Smooth muscle cell (in vitro differentiated cells): ENCODE results near the gene OR2A2. TPM values are rescaled to one million over a fixed set of nuclear protein-coding genes. Genes with fewer than 3 reads are reported as not detected.

Source experiments
- DNase-seq: peaks from one replicate; lab custom pipeline; 2025; ENCODE audit not compliant: unreplicated experiment; lab: John Stamatoyannopoulos, UW
- H2AFZ ChIP-seq: fragments of 200-600 bp; sonication (generic); 2 replicates; pipeline ENCODE4 v1.6.0; 2016; ENCODE audit warnings: antibody characterized with exemption, low read depth, mild to moderate bottlenecking
- H3F3A ChIP-seq: fragments of 200-600 bp; sonication (generic); 2 replicates; pipeline ENCODE4 v1.6.0; 2017; ENCODE audit warnings: antibody characterized with exemption, low read depth
- H3K27ac ChIP-seq: fragments of 200-600 bp; sonication (generic); 2 replicates; pipeline ENCODE4 v1.5.1; 2016; ENCODE audit warnings: low read depth, mild to moderate bottlenecking
- H3K27me3 ChIP-seq: fragments of 200-600 bp; sonication (generic); 2 replicates; pipeline ENCODE4 v1.6.1; 2016; ENCODE audit warnings: low read depth, mild to moderate bottlenecking
- H3K36me3 ChIP-seq: fragments of 200-600 bp; sonication (generic); 2 replicates; pipeline ENCODE4 v1.5.1; 2016; ENCODE audit warnings: low read depth
- H3K4me1 ChIP-seq: fragments of 200-600 bp; sonication (generic); 2 replicates; pipeline ENCODE4 v1.5.1; 2016; ENCODE audit warnings: low read depth
- H3K4me2 ChIP-seq: fragments of 200-600 bp; sonication (generic); 2 replicates; pipeline ENCODE4 v1.6.0; 2016; ENCODE audit warnings: mild to moderate bottlenecking
- H3K4me3 ChIP-seq: fragments of 200-600 bp; sonication (generic); 2 replicates; pipeline ENCODE4 v1.5.1; 2016; ENCODE audit warnings: mild to moderate bottlenecking
- H3K79me2 ChIP-seq: fragments of 200-600 bp; sonication (generic); 2 replicates; pipeline ENCODE4 v1.6.0; 2016; ENCODE audit warnings: low read depth, mild to moderate bottlenecking
- H3K9ac ChIP-seq: fragments of 200-600 bp; sonication (generic); 2 replicates; pipeline ENCODE4 v1.6.0; 2016; ENCODE audit warnings: low read depth
- H3K9me3 ChIP-seq: fragments of 200-600 bp; sonication (generic); replicated peaks from 2 replicates; pipeline ENCODE4 v1.5.1; 2016; ENCODE audit warnings: low read depth
- H4K20me1 ChIP-seq: fragments of 200-600 bp; sonication (generic); 2 replicates; pipeline ENCODE4 v1.6.0; 2016; ENCODE audit warnings: low read depth
- CTCF ChIP-seq: fragments of 200-600 bp; sonication (generic); IDR thresholded peaks from 2 replicates; pipeline ENCODE4 v1.5.1; 2017; ENCODE audit warnings: borderline replicate concordance, mild to moderate bottlenecking, antibody characterized with exemption; ENCODE audit not compliant: insufficient read depth, poor library complexity, severe bottlenecking
- WGBS: methylation state at CpG from one replicate; pipeline ENCODE4 v1.1.7; 2016; ENCODE audit warnings: low lambda C conversion rate; 5-methylcytosine and 5-hydroxymethylcytosine counted together
- polyA plus RNA-seq: library from polyadenylated mRNA; unstranded; fragments of >200 nt; fragmentation: Nextera tagmentation; extraction: Ambion mirVana; gene quantifications from 2 replicates; pipeline ENCODE4 v1.2.1, GENCODE V29; 2016
- total RNA-seq: library from RNA; depleted of rRNA; stranded (reverse); fragments of >200 nt; gene quantifications from 2 replicates; pipeline ENCODE4 v1.2.3, GENCODE V29; 2014

The OR2A2 gene
- total and polyA plus RNA-seq, 2 experiments from 2014 or later = not detected

GRCh38 chr7:144090667-144091066 lies 18.7 kb upstream of the OR2A2 start:
- Histone ChIP-seq H3K36me3 (no peaks in the 10 kb centered on the region), H3K4me1 (no peaks in the 10 kb centered on the region), H2AFZ (no peak overlapping the region), H3K4me2 (no peak overlapping the region), H3K27ac (no peak overlapping the region), H3F3A (no peaks in the 10 kb centered on the region), H4K20me1 (no peaks in the 10 kb centered on the region), H3K4me3 (no peak overlapping the region), H3K9me3 (no peaks in the 10 kb centered on the region), H3K9ac (no peak overlapping the region), H3K27me3 (no peaks in the 10 kb centered on the region), H3K79me2 (no peaks in the 10 kb centered on the region)
- WGBS = 92% methylated on average over 3 of the region's 3 CpGs
- no peak for DNase-seq
- no peak for TF ChIP-seq CTCF

GRCh38 chr7:144098776-144099175 lies 10.6 kb upstream of the OR2A2 start:
- H2AFZ ChIP-seq = no peak overlapping the region
- no peak for TF ChIP-seq CTCF
- no peaks in the 10 kb centered on the region for H3K36me3 ChIP-seq
- no peak overlapping the region for H3K4me2 ChIP-seq
- no peaks in the 10 kb centered on the region for H3K4me1 ChIP-seq
- H4K20me1 ChIP-seq = no peaks in the 10 kb centered on the region
- H3K9me3 ChIP-seq = no peaks in the 10 kb centered on the region
- H3K27ac ChIP-seq = no peak overlapping the region
- H3K79me2 ChIP-seq = no peaks in the 10 kb centered on the region
- no peak for DNase-seq
- no peaks in the 10 kb centered on the region for H3F3A ChIP-seq
- no peaks in the 10 kb centered on the region for H3K27me3 ChIP-seq
- no peak overlapping the region for H3K9ac ChIP-seq
- no peak overlapping the region for H3K4me3 ChIP-seq

- WGBS = 56% methylated on average over 3 of the region's 3 CpGs
- no peaks in the 10 kb centered on the region for H3F3A ChIP-seq
Measured at GRCh38 chr7:144100607-144101006, 8.8 kb upstream of the OR2A2 start.

GRCh38 chr7:144102041-144102440 lies 7.3 kb upstream of the OR2A2 start:
- Histone ChIP-seq H3K4me3 (no peak overlapping the region), H3K4me1 (no peaks in the 10 kb centered on the region)
- no peak for DNase-seq

More at GRCh38 chr7:144100607-144101006, 8.8 kb upstream of the OR2A2 start:
- H3K4me1 ChIP-seq = no peaks in the 10 kb centered on the region
- no peaks in the 10 kb centered on the region for H3K36me3 ChIP-seq
- H3K9ac ChIP-seq = no peak overlapping the region
- H2AFZ ChIP-seq = no peak overlapping the region
- no peak overlapping the region for H3K4me2 ChIP-seq
- no peaks in the 10 kb centered on the region for H3K27me3 ChIP-seq
- no peak overlapping the region for H3K27ac ChIP-seq
- H3K9me3 ChIP-seq = no peaks in the 10 kb centered on the region
- TF ChIP-seq CTCF = no peak
- DNase-seq = no peak
- H3K79me2 ChIP-seq = no peaks in the 10 kb centered on the region
- H3K4me3 ChIP-seq = no peak overlapping the region
- no peaks in the 10 kb centered on the region for H4K20me1 ChIP-seq

More at GRCh38 chr7:144102041-144102440, 7.3 kb upstream of the OR2A2 start:
- no peak for TF ChIP-seq CTCF
- Histone ChIP-seq H3K9me3 (no peaks in the 10 kb centered on the region), H3K4me2 (no peak overlapping the region), H3K9ac (no peak overlapping the region), H4K20me1 (no peaks in the 10 kb centered on the region), H3K36me3 (no peaks in the 10 kb centered on the region), H3K79me2 (no peaks in the 10 kb centered on the region), H2AFZ (no peak overlapping the region), H3K27ac (no peak overlapping the region), H3K27me3 (no peaks in the 10 kb centered on the region), H3F3A (no peaks in the 10 kb centered on the region)
